NCI-H146 treated with DMSO at 0.1 percent for 48 hours (cell line): ENCODE results near the gene KRT27.
A peak's percentile ranks its signal among the peaks of the same experiment; 100 is the strongest.

ENCODE experiments used
- DNase-seq: peaks from one replicate; lab custom pipeline; 2025; ENCODE audit not compliant: unreplicated experiment; lab: John Stamatoyannopoulos, UW

The KRT27 gene

GRCh38 chr17:40810494-40810893 lies 28.1 kb upstream of the KRT27 start:
- DNase-seq: no peak

- DNase-seq: no peak
These were observed 27.5 kb upstream of the KRT27 start for GRCh38 chr17:40809721-40810421.

GRCh38 chr17:40806131-40806530 lies 23.8 kb upstream of the KRT27 start:
- DNase-seq: no peak

GRCh38 chr17:40803617-40804082 lies 21.3 kb upstream of the KRT27 start:
- DNase-seq: peak; percentile 78

- DNase-seq: no peak
These were observed 18.8 kb upstream of the KRT27 start for GRCh38 chr17:40801157-40801556.

- no peak for DNase-seq
These were observed 18.0 kb upstream of the KRT27 start for GRCh38 chr17:40800381-40800780.

GRCh38 chr17:40799859-40800258 lies 17.5 kb upstream of the KRT27 start, which contains the start of gene KRT28:
KRT28 (minus strand) TSS chr17:40799959; CDS start chr17:40799893, 66 bp downstream.
- DNase-seq: no peak

- DNase-seq: no peak
These were observed 14.5 kb upstream of the KRT27 start for GRCh38 chr17:40796846-40797245.

- no peak for DNase-seq
These were observed 12.8 kb upstream of the KRT27 start for GRCh38 chr17:40795019-40795667.

- DNase-seq: peak; percentile 16
These were observed 12.1 kb upstream of the KRT27 start for GRCh38 chr17:40794466-40794865.

GRCh38 chr17:40793832-40794231 lies 11.5 kb upstream of the KRT27 start:
- DNase-seq: no peak

GRCh38 chr17:40791787-40792436 lies 9.6 kb upstream of the KRT27 start:
- DNase-seq: peak; percentile 35

- no peak for DNase-seq
These were observed 8.8 kb upstream of the KRT27 start for GRCh38 chr17:40791111-40791510.

GRCh38 chr17:40779181-40779909 lies 3.0 kb downstream of the KRT27 start:
- DNase-seq: no peak

GRCh38 chr17:40778461-40778860 lies 3.9 kb downstream of the KRT27 start:
- no peak for DNase-seq

GRCh38 chr17:40777971-40778370 lies 4.4 kb downstream of the KRT27 start:
- no peak for DNase-seq

GRCh38 chr17:40777459-40777858 lies 4.9 kb downstream of the KRT27 start:
- peak; percentile 14 for DNase-seq

GRCh38 chr17:40775945-40776344 lies 6.4 kb downstream of the KRT27 start:
- no peak for DNase-seq

- DNase-seq: no peak
These were observed 10.2 kb downstream of the KRT27 start, which contains the start of gene KRT26 for GRCh38 chr17:40772101-40772500. KRT26 (minus strand) TSS chr17:40772201; CDS start chr17:40772113, 88 bp downstream.

GRCh38 chr17:40765657-40766056 lies 16.7 kb downstream of the KRT27 start:
- no peak for DNase-seq

- DNase-seq: no peak
These were observed 18.6 kb downstream of the KRT27 start for GRCh38 chr17:40763752-40764151.
